IMR-90 (cell line): Measurements from ENCODE around the gene GRIN2A.

Experiments
- BHLHE40 ChIP-seq: fragments of 150-350 bp; IDR thresholded peaks from 2 replicates; pipeline ENCODE4 v1.6.1; 2016; ENCODE audit warnings: mild to moderate bottlenecking, low read depth, low read length
- CHD1 ChIP-seq: IDR thresholded peaks from 2 replicates; pipeline ENCODE4 v1.6.1; 2012; ENCODE audit warnings: low read depth, low read length, improper control_type of control experiment
- CTCF ChIP-seq: conservative IDR thresholded peaks from 2 replicates; pipeline ENCODE4 v1.5.1; 2012; ENCODE audit warnings: mild to moderate bottlenecking, low read depth, low read length, improper control_type of control experiment
- POLR2A ChIP-seq: IDR thresholded peaks from 2 replicates; pipeline ENCODE4 v1.6.1; 2012; ENCODE audit warnings: mild to moderate bottlenecking, low read depth, low read length
- RCOR1 ChIP-seq: IDR thresholded peaks from 2 replicates; pipeline ENCODE4 v1.6.1; 2012; ENCODE audit warnings: mild to moderate bottlenecking, low read length, improper control_type of control experiment; ENCODE audit not compliant: insufficient replicate concordance
- SMC3 ChIP-seq: fragments of 150-350 bp; IDR thresholded peaks from 2 replicates; pipeline ENCODE4 v1.6.1; 2016; ENCODE audit warnings: low read depth, mild to moderate bottlenecking, antibody characterized with exemption, low read length, moderate library complexity

- no peak for TF ChIP-seq RCOR1
- TF ChIP-seq CTCF = no peak
- no peak for TF ChIP-seq SMC3
- TF ChIP-seq BHLHE40 = no peak
- no peak for TF ChIP-seq POLR2A
- TF ChIP-seq CHD1 = no peak
Observed at GRCh38 chr16:10028644-10029043, 153.6 kb downstream of the GRIN2A start.
